Activated T-cell treated with anti-CD3 and anti-CD28 coated beads, Interleukin-2, amount 50 U/mL, for 24 hours (primary cell): ENCODE results near the gene RELN.

Source experiments
- DNase-seq: peaks from one replicate; pipeline ENCODE4 v3.0.0-alpha.2; 2020
- H3K27ac Mint-ChIP-seq: 2 replicates; pipeline ENCODE4 v1.8.0; 2020; ENCODE audit warnings: mild to moderate bottlenecking, mixed read lengths
- H3K27me3 Mint-ChIP-seq: 2 replicates; pipeline ENCODE4 v1.8.0; 2020; ENCODE audit warnings: mixed read lengths
- H3K36me3 Mint-ChIP-seq: 2 replicates; pipeline ENCODE4 v1.8.0; 2020; ENCODE audit warnings: low read depth, mixed read lengths
- H3K4me1 Mint-ChIP-seq: 2 replicates; pipeline ENCODE4 v1.8.0; 2020; ENCODE audit warnings: low read depth, mixed read lengths
- H3K4me3 Mint-ChIP-seq: 2 replicates; pipeline ENCODE4 v1.8.0; 2020; ENCODE audit warnings: mild to moderate bottlenecking, moderate library complexity, mixed read lengths
- H3K9me3 Mint-ChIP-seq: 2 replicates; pipeline ENCODE4 v1.8.0; 2020; ENCODE audit warnings: mixed read lengths

RELN gene

GRCh38 chr7:103715376-103716120, 273.9 kb downstream of the RELN start:
- no peak overlapping the region for H3K4me3 Mint-ChIP-seq
- H3K36me3 Mint-ChIP-seq = no peaks in the 10 kb centered on the region
- no peak overlapping the region for H3K27ac Mint-ChIP-seq
- no peaks in the 10 kb centered on the region for H3K4me1 Mint-ChIP-seq
- no peak for DNase-seq
- no peaks in the 10 kb centered on the region for H3K9me3 Mint-ChIP-seq
- H3K27me3 Mint-ChIP-seq = peaks cover 10% of the 10 kb centered on the region

GRCh38 chr7:103714376-103714927, 275.0 kb downstream of the RELN start:
- no peaks in the 10 kb centered on the region for H3K9me3 Mint-ChIP-seq
- no peak for DNase-seq
- peaks cover 4% of the 10 kb centered on the region for H3K4me1 Mint-ChIP-seq
- peaks cover 10% of the 10 kb centered on the region for H3K27me3 Mint-ChIP-seq
- H3K27ac Mint-ChIP-seq = no peak overlapping the region
- no peak overlapping the region for H3K4me3 Mint-ChIP-seq
- H3K36me3 Mint-ChIP-seq = no peaks in the 10 kb centered on the region

- Mint-ChIP-seq H3K36me3 (no peaks in the 10 kb centered on the region), H3K4me1 (peaks cover 4% of the 10 kb centered on the region), H3K27ac (no peak overlapping the region), H3K9me3 (no peaks in the 10 kb centered on the region), H3K27me3 (peaks cover 13% of the 10 kb centered on the region), H3K4me3 (no peak overlapping the region)
- no peak for DNase-seq
Observed at GRCh38 chr7:103712991-103713778, 276.3 kb downstream of the RELN start.

GRCh38 chr7:103711413-103711812, 278.0 kb downstream of the RELN start:
- Mint-ChIP-seq H3K4me3 (no peak overlapping the region), H3K4me1 (peaks cover 4% of the 10 kb centered on the region)
- no peak for DNase-seq

GRCh38 chr7:103710247-103710646, 279.2 kb downstream of the RELN start:
- Mint-ChIP-seq H3K36me3 (no peaks in the 10 kb centered on the region), H3K4me3 (no peak overlapping the region), H3K27me3 (peaks cover 5% of the 10 kb centered on the region), H3K4me1 (peaks cover 4% of the 10 kb centered on the region), H3K9me3 (no peaks in the 10 kb centered on the region), H3K27ac (no peak overlapping the region)
- no peak for DNase-seq

More at GRCh38 chr7:103711413-103711812, 278.0 kb downstream of the RELN start:
- Mint-ChIP-seq H3K36me3 (no peaks in the 10 kb centered on the region), H3K27me3 (peaks cover 9% of the 10 kb centered on the region), H3K27ac (no peak overlapping the region), H3K9me3 (no peaks in the 10 kb centered on the region)

- no peak overlapping the region for H3K4me3 Mint-ChIP-seq
- H3K36me3 Mint-ChIP-seq = no peaks in the 10 kb centered on the region
- peaks cover 9% of the 10 kb centered on the region for H3K27me3 Mint-ChIP-seq
- H3K27ac Mint-ChIP-seq = no peak overlapping the region
- H3K9me3 Mint-ChIP-seq = no peaks in the 10 kb centered on the region
- DNase-seq = no peak
- peaks cover 4% of the 10 kb centered on the region for H3K4me1 Mint-ChIP-seq
Observed at GRCh38 chr7:103706805-103707204, 282.7 kb downstream of the RELN start.

GRCh38 chr7:103705542-103705941, 283.9 kb downstream of the RELN start:
- Mint-ChIP-seq H3K4me1 (peaks cover 4% of the 10 kb centered on the region), H3K36me3 (no peaks in the 10 kb centered on the region), H3K4me3 (no peak overlapping the region), H3K27ac (no peak overlapping the region), H3K27me3 (peaks cover 10% of the 10 kb centered on the region), H3K9me3 (no peaks in the 10 kb centered on the region)
- DNase-seq = no peak

- no peaks in the 10 kb centered on the region for H3K4me1 Mint-ChIP-seq
- no peak overlapping the region for H3K4me3 Mint-ChIP-seq
- H3K36me3 Mint-ChIP-seq = no peaks in the 10 kb centered on the region
- peaks cover 13% of the 10 kb centered on the region for H3K27me3 Mint-ChIP-seq
- H3K27ac Mint-ChIP-seq = no peak overlapping the region
- no peak for DNase-seq
- no peaks in the 10 kb centered on the region for H3K9me3 Mint-ChIP-seq
Observed at GRCh38 chr7:103704701-103705100, 284.8 kb downstream of the RELN start.

GRCh38 chr7:103702982-103703381, 286.5 kb downstream of the RELN start:
- Mint-ChIP-seq H3K36me3 (no peaks in the 10 kb centered on the region), H3K9me3 (no peaks in the 10 kb centered on the region), H3K27me3 (peaks cover 11% of the 10 kb centered on the region)

GRCh38 chr7:103702454-103702853, 287.0 kb downstream of the RELN start:
- Mint-ChIP-seq H3K4me3 (no peak overlapping the region), H3K36me3 (no peaks in the 10 kb centered on the region), H3K9me3 (peaks cover under 1% of the 10 kb centered on the region), H3K27me3 (peaks cover 11% of the 10 kb centered on the region), H3K27ac (no peak overlapping the region), H3K4me1 (no peaks in the 10 kb centered on the region)
- DNase-seq = no peak

More at GRCh38 chr7:103702982-103703381, 286.5 kb downstream of the RELN start:
- H3K27ac Mint-ChIP-seq = no peak overlapping the region
- H3K4me3 Mint-ChIP-seq = no peak overlapping the region
- DNase-seq = no peak
- H3K4me1 Mint-ChIP-seq = no peaks in the 10 kb centered on the region

GRCh38 chr7:103699032-103699431, 290.4 kb downstream of the RELN start:
- Mint-ChIP-seq H3K27ac (no peak overlapping the region), H3K9me3 (peaks cover 2% of the 10 kb centered on the region), H3K4me1 (no peaks in the 10 kb centered on the region), H3K4me3 (no peak overlapping the region), H3K36me3 (no peaks in the 10 kb centered on the region), H3K27me3 (peaks cover 5% of the 10 kb centered on the region)
- DNase-seq = no peak

GRCh38 chr7:103698064-103698463, 291.4 kb downstream of the RELN start:
- Mint-ChIP-seq H3K9me3 (peaks cover 2% of the 10 kb centered on the region), H3K27me3 (peaks cover 5% of the 10 kb centered on the region), H3K36me3 (no peaks in the 10 kb centered on the region), H3K4me3 (no peak overlapping the region), H3K27ac (no peak overlapping the region), H3K4me1 (no peaks in the 10 kb centered on the region)
- DNase-seq = no peak

GRCh38 chr7:103695521-103695920, 293.9 kb downstream of the RELN start:
- DNase-seq = no peak
- no peak overlapping the region for H3K4me3 Mint-ChIP-seq
- peaks cover 3% of the 10 kb centered on the region for H3K27me3 Mint-ChIP-seq
- no peaks in the 10 kb centered on the region for H3K4me1 Mint-ChIP-seq
- no peaks in the 10 kb centered on the region for H3K36me3 Mint-ChIP-seq
- H3K27ac Mint-ChIP-seq = no peak overlapping the region
- H3K9me3 Mint-ChIP-seq = peaks cover 2% of the 10 kb centered on the region

GRCh38 chr7:103694304-103694703, 295.2 kb downstream of the RELN start:
- H3K36me3 Mint-ChIP-seq = no peaks in the 10 kb centered on the region
- H3K27ac Mint-ChIP-seq = no peak overlapping the region
- no peaks in the 10 kb centered on the region for H3K4me1 Mint-ChIP-seq
- no peaks in the 10 kb centered on the region for H3K27me3 Mint-ChIP-seq
- peaks cover 2% of the 10 kb centered on the region for H3K9me3 Mint-ChIP-seq
- no peak overlapping the region for H3K4me3 Mint-ChIP-seq
- no peak for DNase-seq

GRCh38 chr7:103691291-103691690, 298.2 kb downstream of the RELN start:
- no peak overlapping the region for H3K27ac Mint-ChIP-seq
- H3K36me3 Mint-ChIP-seq = no peaks in the 10 kb centered on the region
- DNase-seq = no peak
- no peaks in the 10 kb centered on the region for H3K27me3 Mint-ChIP-seq
- no peaks in the 10 kb centered on the region for H3K9me3 Mint-ChIP-seq
- no peaks in the 10 kb centered on the region for H3K4me1 Mint-ChIP-seq
- H3K4me3 Mint-ChIP-seq = no peak overlapping the region
